GM23338 (cell line): ENCODE data around the gene LUZP2. TPM values are rescaled to one million over a fixed set of nuclear protein-coding genes. Genes with fewer than 3 reads are reported as not detected.

Source experiments
- ATAC-seq: fragments of 200-7000 bp; cut with Tn5 transposase; 3 replicates; pipeline ENCODE4 v1.9.1; 2020
- DNase-seq: peaks from one replicate; pipeline ENCODE4 v3.0.0-alpha.2; 2015; ENCODE audit warnings: low spot score
- H2AFZ ChIP-seq: fragments of 200-600 bp; sonication (generic); 2 replicates; pipeline ENCODE4 v1.8.0; 2016; ENCODE audit warnings: antibody characterized with exemption, mild to moderate bottlenecking, moderate library complexity
- H3F3A ChIP-seq: fragments of 200-600 bp; sonication (generic); replicated peaks from 2 replicates; pipeline ENCODE4 v1.8.0; 2017; ENCODE audit warnings: antibody characterized with exemption, mixed run types, low read depth
- H3K27ac ChIP-seq: fragments of 200-600 bp; sonication (generic); 2 replicates; pipeline ENCODE4 v1.6.1; 2016; ENCODE audit warnings: low read depth
- H3K27me3 ChIP-seq: fragments of 200-600 bp; sonication (generic); 2 replicates; pipeline ENCODE4 v1.8.0; 2016; ENCODE audit warnings: mild to moderate bottlenecking, mixed run types, moderate library complexity; ENCODE audit not compliant: insufficient read depth
- H3K36me3 ChIP-seq: fragments of 200-600 bp; sonication (generic); 2 replicates; pipeline ENCODE4 v1.8.0; 2016; ENCODE audit warnings: mild to moderate bottlenecking; ENCODE audit not compliant: insufficient read depth
- H3K4me1 ChIP-seq: fragments of 200-600 bp; sonication (generic); 2 replicates; pipeline ENCODE4 v1.8.0; 2016; ENCODE audit warnings: mild to moderate bottlenecking, moderate library complexity; ENCODE audit not compliant: insufficient read depth
- H3K4me2 ChIP-seq: fragments of 200-600 bp; sonication (generic); 2 replicates; pipeline ENCODE4 v1.7.1; 2017; ENCODE audit warnings: mixed run types
- H3K4me3 ChIP-seq: fragments of 200-600 bp; sonication (generic); 2 replicates; pipeline ENCODE4 v1.6.1; 2016; ENCODE audit warnings: mixed run types
- H3K79me2 ChIP-seq: fragments of 200-600 bp; sonication (generic); replicated peaks from 2 replicates; pipeline ENCODE4 v1.8.0; 2017; ENCODE audit warnings: mild to moderate bottlenecking; ENCODE audit not compliant: insufficient read depth
- H3K9me2 ChIP-seq: fragments of 200-600 bp; sonication (generic); 2 replicates; pipeline ENCODE4 v1.8.0; 2017; ENCODE audit not compliant: insufficient read depth
- H4K20me1 ChIP-seq: fragments of 200-600 bp; sonication (generic); replicated peaks from 2 replicates; pipeline ENCODE4 v1.8.0; 2017; ENCODE audit warnings: mild to moderate bottlenecking; ENCODE audit not compliant: insufficient read depth
- H3K27ac Mint-ChIP-seq: 2 replicates; pipeline ENCODE4 v1.8.0; 2020; ENCODE audit warnings: inconsistent platforms, mild to moderate bottlenecking, moderate library complexity, mixed read lengths
- H3K27me3 Mint-ChIP-seq: 3 replicates; pipeline ENCODE4 v1.8.0; 2022; ENCODE audit warnings: low read depth, mild to moderate bottlenecking, moderate library complexity, mixed read lengths, inconsistent platforms; ENCODE audit not compliant: insufficient read depth, poor library complexity
- H3K36me3 Mint-ChIP-seq: 3 replicates; pipeline ENCODE4 v1.8.0; 2021; ENCODE audit warnings: low read depth, mild to moderate bottlenecking, inconsistent platforms, moderate library complexity, mixed read lengths
- H3K4me1 Mint-ChIP-seq: 3 replicates; pipeline ENCODE4 v1.8.0; 2020; ENCODE audit warnings: mild to moderate bottlenecking, inconsistent platforms, mixed read lengths
- H3K4me3 Mint-ChIP-seq: 3 replicates; pipeline ENCODE4 v1.8.0; 2021; ENCODE audit warnings: moderate library complexity, mild to moderate bottlenecking, inconsistent platforms, mixed read lengths
- H3K9me3 Mint-ChIP-seq: 3 replicates; pipeline ENCODE4 v1.8.0; 2020; ENCODE audit warnings: moderate library complexity, mild to moderate bottlenecking, inconsistent platforms, mixed read lengths
- CREB1 ChIP-seq: fragments of 250-450 bp; sonication (Bioruptor Pico); IDR thresholded peaks from 2 replicates; pipeline ENCODE4 v1.5.0; 2020; ENCODE audit warnings: low read depth, mild to moderate bottlenecking, moderate library complexity
- NANOG ChIP-seq: IDR thresholded peaks from 2 replicates; pipeline ENCODE4 v1.6.1; 2016; ENCODE audit warnings: antibody characterized with exemption, borderline replicate concordance
- STAT1 ChIP-seq: IDR thresholded peaks from one replicate; pipeline ENCODE4 v1.6.1; 2016; ENCODE audit warnings: antibody characterized with exemption; ENCODE audit not compliant: unreplicated experiment
- ZNF114 ChIP-seq: fragments of 250-450 bp; sonication (Bioruptor Pico); IDR thresholded peaks from 2 replicates; pipeline ENCODE4 v1.5.0; 2020; ENCODE audit warnings: mild to moderate bottlenecking, moderate library complexity
- ZNF331 ChIP-seq: fragments of 250-450 bp; sonication (Bioruptor Pico); IDR thresholded peaks from 2 replicates; pipeline ENCODE4 v1.5.0; 2020; ENCODE audit warnings: low read depth, mild to moderate bottlenecking, moderate library complexity
- polyA plus RNA-seq: library from polyadenylated mRNA; unstranded; fragments of >200 nt; fragmentation: Nextera tagmentation; extraction: Ambion mirVana; gene quantifications from 2 replicates; pipeline ENCODE4 v1.2.1, GENCODE V29; 2016
- total RNA-seq: library from RNA; depleted of rRNA; stranded (reverse); fragments of >200 nt; shearing (Covaris generic); gene quantifications from 2 replicates; pipeline ENCODE4 v1.2.3, GENCODE V29; 2014
- TF ChIP-seq, protein P1 (sequence below), 2 experiments: fragments of 200-600 bp in 1 of 2; sonication (generic) in 1 of 2; conservative IDR thresholded peaks; 2 replicates each; pipeline versions ENCODE4 v1.5.1 to v1.6.1; 2016 to 2017; ENCODE audit warnings: antibody characterized with exemption in 2 of 2, low read depth in 2 of 2, mild to moderate bottlenecking in 2 of 2, moderate library complexity in 1 of 2
- TF ChIP-seq, protein P2 (sequence below): fragments of 250-450 bp; sonication (Bioruptor Pico); IDR thresholded peaks from 2 replicates; pipeline ENCODE4 v1.5.0; 2020; ENCODE audit warnings: mild to moderate bottlenecking, moderate library complexity
- TF ChIP-seq, protein P3 (sequence below): IDR thresholded peaks from one replicate; pipeline ENCODE4 v1.6.1; 2018; ENCODE audit warnings: antibody characterized with exemption; ENCODE audit not compliant: unreplicated experiment

Gene LUZP2
- total and polyA plus RNA-seq, 2 experiments from 2014 or later, result 2.0 to 9.2 TPM

DNA sequence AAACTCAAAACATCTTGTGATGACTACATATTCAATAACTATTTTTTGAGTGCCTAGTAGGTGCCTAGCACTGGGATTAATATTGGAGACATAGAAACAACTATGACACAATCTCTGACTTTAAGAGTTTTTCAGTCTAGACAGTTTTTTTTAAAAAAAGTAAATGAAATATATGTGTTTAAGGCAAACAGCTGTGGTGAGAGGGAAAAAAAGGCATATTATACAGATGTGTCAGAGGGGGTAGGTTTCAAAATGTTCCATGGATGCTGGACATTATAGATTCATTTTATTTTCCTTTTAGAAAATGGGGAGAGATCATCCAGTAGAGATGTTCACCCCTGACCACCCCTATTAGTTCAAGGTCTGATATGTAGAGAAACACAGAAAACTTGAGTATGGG is 90.8 kb downstream of the LUZP2 start:
- H3K4me1 Mint-ChIP-seq, result no peaks in the 10 kb centered on the region
- Histone ChIP-seq H3K79me2 (no peaks in the 10 kb centered on the region), H3K36me3 (no peaks in the 10 kb centered on the region), H2AFZ (no peak overlapping the region), H4K20me1 (no peaks in the 10 kb centered on the region), H3F3A (no peaks in the 10 kb centered on the region), H3K9me2 (no peaks in the 10 kb centered on the region), H3K27ac (no peak overlapping the region), H3K4me1 (no peaks in the 10 kb centered on the region), H3K4me3 (no peak overlapping the region), H3K27me3 (no peaks in the 10 kb centered on the region), H3K4me2 (no peak overlapping the region)
- no peak overlapping the region for H3K27ac Mint-ChIP-seq
- H3K4me3 Mint-ChIP-seq, result no peak overlapping the region
- H3K36me3 Mint-ChIP-seq, result no peaks in the 10 kb centered on the region
- no peaks in the 10 kb centered on the region for H3K9me3 Mint-ChIP-seq
- no peak for DNase-seq
- no peak for ATAC-seq
- H3K27me3 Mint-ChIP-seq, result no peaks in the 10 kb centered on the region
- TF ChIP-seq, protein P1, sequence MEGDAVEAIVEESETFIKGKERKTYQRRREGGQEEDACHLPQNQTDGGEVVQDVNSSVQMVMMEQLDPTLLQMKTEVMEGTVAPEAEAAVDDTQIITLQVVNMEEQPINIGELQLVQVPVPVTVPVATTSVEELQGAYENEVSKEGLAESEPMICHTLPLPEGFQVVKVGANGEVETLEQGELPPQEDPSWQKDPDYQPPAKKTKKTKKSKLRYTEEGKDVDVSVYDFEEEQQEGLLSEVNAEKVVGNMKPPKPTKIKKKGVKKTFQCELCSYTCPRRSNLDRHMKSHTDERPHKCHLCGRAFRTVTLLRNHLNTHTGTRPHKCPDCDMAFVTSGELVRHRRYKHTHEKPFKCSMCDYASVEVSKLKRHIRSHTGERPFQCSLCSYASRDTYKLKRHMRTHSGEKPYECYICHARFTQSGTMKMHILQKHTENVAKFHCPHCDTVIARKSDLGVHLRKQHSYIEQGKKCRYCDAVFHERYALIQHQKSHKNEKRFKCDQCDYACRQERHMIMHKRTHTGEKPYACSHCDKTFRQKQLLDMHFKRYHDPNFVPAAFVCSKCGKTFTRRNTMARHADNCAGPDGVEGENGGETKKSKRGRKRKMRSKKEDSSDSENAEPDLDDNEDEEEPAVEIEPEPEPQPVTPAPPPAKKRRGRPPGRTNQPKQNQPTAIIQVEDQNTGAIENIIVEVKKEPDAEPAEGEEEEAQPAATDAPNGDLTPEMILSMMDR (conservative IDR thresholded peaks at IDR 0.05; ENCODE audit: low read depth in 2 of 2), result no peak
- no peak for TF ChIP-seq CREB1
- no peak for TF ChIP-seq ZNF114 (CRISPR knock-in tag)
- TF ChIP-seq, protein P2, sequence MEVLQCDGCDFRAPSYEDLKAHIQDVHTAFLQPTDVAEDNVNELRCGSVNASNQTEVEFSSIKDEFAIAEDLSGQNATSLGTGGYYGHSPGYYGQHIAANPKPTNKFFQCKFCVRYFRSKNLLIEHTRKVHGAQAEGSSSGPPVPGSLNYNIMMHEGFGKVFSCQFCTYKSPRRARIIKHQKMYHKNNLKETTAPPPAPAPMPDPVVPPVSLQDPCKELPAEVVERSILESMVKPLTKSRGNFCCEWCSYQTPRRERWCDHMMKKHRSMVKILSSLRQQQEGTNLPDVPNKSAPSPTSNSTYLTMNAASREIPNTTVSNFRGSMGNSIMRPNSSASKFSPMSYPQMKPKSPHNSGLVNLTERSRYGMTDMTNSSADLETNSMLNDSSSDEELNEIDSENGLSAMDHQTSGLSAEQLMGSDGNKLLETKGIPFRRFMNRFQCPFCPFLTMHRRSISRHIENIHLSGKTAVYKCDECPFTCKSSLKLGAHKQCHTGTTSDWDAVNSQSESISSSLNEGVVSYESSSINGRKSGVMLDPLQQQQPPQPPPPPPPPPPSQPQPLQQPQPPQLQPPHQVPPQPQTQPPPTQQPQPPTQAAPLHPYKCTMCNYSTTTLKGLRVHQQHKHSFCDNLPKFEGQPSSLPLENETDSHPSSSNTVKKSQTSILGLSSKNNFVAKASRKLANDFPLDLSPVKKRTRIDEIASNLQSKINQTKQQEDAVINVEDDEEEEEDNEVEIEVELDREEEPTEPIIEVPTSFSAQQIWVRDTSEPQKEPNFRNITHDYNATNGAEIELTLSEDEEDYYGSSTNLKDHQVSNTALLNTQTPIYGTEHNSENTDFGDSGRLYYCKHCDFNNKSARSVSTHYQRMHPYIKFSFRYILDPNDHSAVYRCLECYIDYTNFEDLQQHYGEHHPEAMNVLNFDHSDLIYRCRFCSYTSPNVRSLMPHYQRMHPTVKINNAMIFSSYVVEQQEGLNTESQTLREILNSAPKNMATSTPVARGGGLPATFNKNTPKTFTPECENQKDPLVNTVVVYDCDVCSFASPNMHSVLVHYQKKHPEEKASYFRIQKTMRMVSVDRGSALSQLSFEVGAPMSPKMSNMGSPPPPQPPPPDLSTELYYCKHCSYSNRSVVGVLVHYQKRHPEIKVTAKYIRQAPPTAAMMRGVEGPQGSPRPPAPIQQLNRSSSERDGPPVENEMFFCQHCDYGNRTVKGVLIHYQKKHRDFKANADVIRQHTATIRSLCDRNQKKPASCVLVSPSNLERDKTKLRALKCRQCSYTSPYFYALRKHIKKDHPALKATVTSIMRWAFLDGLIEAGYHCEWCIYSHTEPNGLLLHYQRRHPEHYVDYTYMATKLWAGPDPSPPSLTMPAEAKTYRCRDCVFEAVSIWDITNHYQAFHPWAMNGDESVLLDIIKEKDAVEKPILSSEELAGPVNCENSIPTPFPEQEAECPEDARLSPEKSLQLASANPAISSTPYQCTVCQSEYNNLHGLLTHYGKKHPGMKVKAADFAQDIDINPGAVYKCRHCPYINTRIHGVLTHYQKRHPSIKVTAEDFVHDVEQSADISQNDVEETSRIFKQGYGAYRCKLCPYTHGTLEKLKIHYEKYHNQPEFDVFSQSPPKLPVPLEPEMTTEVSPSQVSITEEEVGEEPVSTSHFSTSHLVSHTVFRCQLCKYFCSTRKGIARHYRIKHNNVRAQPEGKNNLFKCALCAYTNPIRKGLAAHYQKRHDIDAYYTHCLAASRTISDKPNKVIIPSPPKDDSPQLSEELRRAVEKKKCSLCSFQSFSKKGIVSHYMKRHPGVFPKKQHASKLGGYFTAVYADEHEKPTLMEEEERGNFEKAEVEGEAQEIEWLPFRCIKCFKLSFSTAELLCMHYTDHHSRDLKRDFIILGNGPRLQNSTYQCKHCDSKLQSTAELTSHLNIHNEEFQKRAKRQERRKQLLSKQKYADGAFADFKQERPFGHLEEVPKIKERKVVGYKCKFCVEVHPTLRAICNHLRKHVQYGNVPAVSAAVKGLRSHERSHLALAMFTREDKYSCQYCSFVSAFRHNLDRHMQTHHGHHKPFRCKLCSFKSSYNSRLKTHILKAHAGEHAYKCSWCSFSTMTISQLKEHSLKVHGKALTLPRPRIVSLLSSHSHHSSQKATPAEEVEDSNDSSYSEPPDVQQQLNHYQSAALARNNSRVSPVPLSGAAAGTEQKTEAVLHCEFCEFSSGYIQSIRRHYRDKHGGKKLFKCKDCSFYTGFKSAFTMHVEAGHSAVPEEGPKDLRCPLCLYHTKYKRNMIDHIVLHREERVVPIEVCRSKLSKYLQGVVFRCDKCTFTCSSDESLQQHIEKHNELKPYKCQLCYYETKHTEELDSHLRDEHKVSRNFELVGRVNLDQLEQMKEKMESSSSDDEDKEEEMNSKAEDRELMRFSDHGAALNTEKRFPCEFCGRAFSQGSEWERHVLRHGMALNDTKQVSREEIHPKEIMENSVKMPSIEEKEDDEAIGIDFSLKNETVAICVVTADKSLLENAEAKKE (CRISPR knock-in tag), result no peak
- no peak for TF ChIP-seq STAT1
- TF ChIP-seq, protein P3, sequence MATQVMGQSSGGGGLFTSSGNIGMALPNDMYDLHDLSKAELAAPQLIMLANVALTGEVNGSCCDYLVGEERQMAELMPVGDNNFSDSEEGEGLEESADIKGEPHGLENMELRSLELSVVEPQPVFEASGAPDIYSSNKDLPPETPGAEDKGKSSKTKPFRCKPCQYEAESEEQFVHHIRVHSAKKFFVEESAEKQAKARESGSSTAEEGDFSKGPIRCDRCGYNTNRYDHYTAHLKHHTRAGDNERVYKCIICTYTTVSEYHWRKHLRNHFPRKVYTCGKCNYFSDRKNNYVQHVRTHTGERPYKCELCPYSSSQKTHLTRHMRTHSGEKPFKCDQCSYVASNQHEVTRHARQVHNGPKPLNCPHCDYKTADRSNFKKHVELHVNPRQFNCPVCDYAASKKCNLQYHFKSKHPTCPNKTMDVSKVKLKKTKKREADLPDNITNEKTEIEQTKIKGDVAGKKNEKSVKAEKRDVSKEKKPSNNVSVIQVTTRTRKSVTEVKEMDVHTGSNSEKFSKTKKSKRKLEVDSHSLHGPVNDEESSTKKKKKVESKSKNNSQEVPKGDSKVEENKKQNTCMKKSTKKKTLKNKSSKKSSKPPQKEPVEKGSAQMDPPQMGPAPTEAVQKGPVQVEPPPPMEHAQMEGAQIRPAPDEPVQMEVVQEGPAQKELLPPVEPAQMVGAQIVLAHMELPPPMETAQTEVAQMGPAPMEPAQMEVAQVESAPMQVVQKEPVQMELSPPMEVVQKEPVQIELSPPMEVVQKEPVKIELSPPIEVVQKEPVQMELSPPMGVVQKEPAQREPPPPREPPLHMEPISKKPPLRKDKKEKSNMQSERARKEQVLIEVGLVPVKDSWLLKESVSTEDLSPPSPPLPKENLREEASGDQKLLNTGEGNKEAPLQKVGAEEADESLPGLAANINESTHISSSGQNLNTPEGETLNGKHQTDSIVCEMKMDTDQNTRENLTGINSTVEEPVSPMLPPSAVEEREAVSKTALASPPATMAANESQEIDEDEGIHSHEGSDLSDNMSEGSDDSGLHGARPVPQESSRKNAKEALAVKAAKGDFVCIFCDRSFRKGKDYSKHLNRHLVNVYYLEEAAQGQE, result no peak
- TF ChIP-seq ZNF331 (CRISPR knock-in tag), result no peak
- TF ChIP-seq NANOG, result no peak
